Activated B cell treated with CpG ODN at 0.5 μM for 24 hours (primary cell): ENCODE measurements around the gene TMEM242. TPM values are rescaled to one million over a fixed set of nuclear protein-coding genes. Genes with fewer than 3 reads are reported as not detected.

Source experiments
- ATAC-seq: fragments of 200-7000 bp; cut with Tn5 transposase; one replicate; pipeline ENCODE4 v1.10.0; 2021; ENCODE audit warnings: low read depth, mild to moderate bottlenecking, moderate library complexity
- CTCF ChIA-PET: fragments of 350-600 bp; sonication (Branson Sonifier 250); formaldehyde crosslinking; loops from one replicate; lab custom pipeline; 2021; ENCODE audit warnings: antibody characterized with exemption; lab: Charles Lee
- POLR2A ChIA-PET: fragments of 350-600 bp; sonication (Branson Sonifier 250); formaldehyde crosslinking; loops from one replicate; lab custom pipeline; 2021; ENCODE audit warnings: antibody characterized with exemption; lab: Charles Lee
- DNase-seq: peaks from one replicate; pipeline ENCODE4 v3.0.0; 2022
- H3K27ac Mint-ChIP-seq: one replicate; pipeline ENCODE4 v1.8.0; 2020; ENCODE audit warnings: mixed read lengths
- H3K27me3 Mint-ChIP-seq: one replicate; pipeline ENCODE4 v1.8.0; 2021; ENCODE audit warnings: mixed read lengths
- H3K36me3 Mint-ChIP-seq: one replicate; pipeline ENCODE4 v1.8.0; 2021; ENCODE audit warnings: low read depth, mixed read lengths
- H3K4me1 Mint-ChIP-seq: one replicate; pipeline ENCODE4 v1.8.0; 2021; ENCODE audit warnings: mixed read lengths
- H3K4me3 Mint-ChIP-seq: one replicate; pipeline ENCODE4 v1.8.0; 2020; ENCODE audit warnings: mild to moderate bottlenecking, mixed read lengths
- H3K9me3 Mint-ChIP-seq: one replicate; pipeline ENCODE4 v1.8.0; 2020; ENCODE audit warnings: mixed read lengths
- intact Hi-C: fragments of 100-400 bp; cut with micrococcal nuclease; formaldehyde crosslinking; loops from one replicate; pipeline ENCODE4 v1.15.1; 2024
- total RNA-seq: library from RNA; stranded (reverse); gene quantifications from 2 replicates; pipeline ENCODE4 v1.2.3, GENCODE V29; 2022
- TF ChIP-seq, protein P1 (sequence below): fragments of 200-600 bp; IDR thresholded peaks from one replicate; pipeline ENCODE4 v1.8.0; 2022; ENCODE audit warnings: antibody characterized with exemption, mild to moderate bottlenecking

TMEM242 gene
- total RNA-seq, 1 donor from 2014 or later: 17.6 TPM

DNA sequence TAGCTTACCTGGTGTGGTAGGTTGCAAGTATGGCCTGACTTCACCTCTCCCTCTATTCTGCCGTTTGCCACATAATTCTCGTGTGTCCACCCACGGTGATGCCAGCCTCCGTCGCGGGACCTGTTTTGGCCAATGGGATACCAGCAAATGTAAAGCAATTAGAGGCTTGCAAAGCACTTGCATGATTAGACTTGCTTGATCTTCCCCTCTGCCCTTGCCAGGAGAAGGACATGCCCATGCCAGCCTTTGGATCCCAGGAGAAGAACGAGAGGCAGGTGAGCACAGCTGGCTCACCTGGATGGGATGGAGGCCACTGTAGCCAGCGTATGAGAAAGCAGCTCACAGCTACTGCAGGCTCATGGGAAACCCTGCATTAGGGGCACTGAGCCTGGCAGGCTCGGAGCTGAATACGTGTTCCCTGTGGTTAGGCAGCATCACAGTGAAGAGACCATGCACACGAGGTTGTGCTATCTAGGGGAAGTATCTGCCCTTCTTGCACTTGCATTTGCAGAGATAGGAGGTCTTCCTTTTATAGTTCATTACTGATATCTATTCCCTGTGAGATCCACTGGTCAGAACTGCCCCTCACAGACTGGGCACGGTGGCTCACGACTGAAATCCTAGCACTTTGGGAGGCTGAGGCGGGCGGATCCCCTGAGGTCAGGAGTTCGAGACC is 62.4 kb downstream of the TMEM242 start:
- ATAC-seq (no peak), DNase-seq (no peak)
- CTCF ChIA-PET: no interaction called here
- intact Hi-C loops: no loop called here
- POLR2A ChIA-PET: interaction anchor here (0.6 kb wide), 1 partner anchor 570 kb away, joined by 4 read pairs; no protein-coding TSS in a partner anchor
- Mint-ChIP-seq H3K27me3 (peaks cover 12% of the 10 kb centered on the region), H3K36me3 (no peaks in the 10 kb centered on the region), H3K4me1 (no peaks in the 10 kb centered on the region), H3K27ac (no peak overlapping the region), H3K9me3 (no peaks in the 10 kb centered on the region), H3K4me3 (no peak overlapping the region)
- TF ChIP-seq, protein P1, sequence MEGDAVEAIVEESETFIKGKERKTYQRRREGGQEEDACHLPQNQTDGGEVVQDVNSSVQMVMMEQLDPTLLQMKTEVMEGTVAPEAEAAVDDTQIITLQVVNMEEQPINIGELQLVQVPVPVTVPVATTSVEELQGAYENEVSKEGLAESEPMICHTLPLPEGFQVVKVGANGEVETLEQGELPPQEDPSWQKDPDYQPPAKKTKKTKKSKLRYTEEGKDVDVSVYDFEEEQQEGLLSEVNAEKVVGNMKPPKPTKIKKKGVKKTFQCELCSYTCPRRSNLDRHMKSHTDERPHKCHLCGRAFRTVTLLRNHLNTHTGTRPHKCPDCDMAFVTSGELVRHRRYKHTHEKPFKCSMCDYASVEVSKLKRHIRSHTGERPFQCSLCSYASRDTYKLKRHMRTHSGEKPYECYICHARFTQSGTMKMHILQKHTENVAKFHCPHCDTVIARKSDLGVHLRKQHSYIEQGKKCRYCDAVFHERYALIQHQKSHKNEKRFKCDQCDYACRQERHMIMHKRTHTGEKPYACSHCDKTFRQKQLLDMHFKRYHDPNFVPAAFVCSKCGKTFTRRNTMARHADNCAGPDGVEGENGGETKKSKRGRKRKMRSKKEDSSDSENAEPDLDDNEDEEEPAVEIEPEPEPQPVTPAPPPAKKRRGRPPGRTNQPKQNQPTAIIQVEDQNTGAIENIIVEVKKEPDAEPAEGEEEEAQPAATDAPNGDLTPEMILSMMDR: no peak

DNA sequence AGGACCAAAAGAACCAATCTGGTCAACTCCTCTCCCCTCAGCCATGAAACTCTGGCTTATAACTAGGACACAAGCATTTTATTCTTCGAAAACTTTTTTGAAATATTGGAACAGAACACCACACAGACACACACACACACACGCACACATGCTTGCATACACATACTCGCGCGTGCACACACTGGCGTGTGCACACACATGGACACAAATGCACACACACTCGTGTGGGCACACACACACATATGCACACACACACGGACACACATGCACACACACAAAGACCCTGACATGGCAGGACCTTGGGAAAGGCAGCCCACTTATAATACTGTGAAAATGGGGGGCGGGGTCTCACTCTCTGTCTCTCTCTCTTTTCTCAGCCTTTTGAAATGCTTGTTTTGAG is 63.9 kb downstream of the TMEM242 start:
- H3K36me3 Mint-ChIP-seq: no peaks in the 10 kb centered on the region

DNA sequence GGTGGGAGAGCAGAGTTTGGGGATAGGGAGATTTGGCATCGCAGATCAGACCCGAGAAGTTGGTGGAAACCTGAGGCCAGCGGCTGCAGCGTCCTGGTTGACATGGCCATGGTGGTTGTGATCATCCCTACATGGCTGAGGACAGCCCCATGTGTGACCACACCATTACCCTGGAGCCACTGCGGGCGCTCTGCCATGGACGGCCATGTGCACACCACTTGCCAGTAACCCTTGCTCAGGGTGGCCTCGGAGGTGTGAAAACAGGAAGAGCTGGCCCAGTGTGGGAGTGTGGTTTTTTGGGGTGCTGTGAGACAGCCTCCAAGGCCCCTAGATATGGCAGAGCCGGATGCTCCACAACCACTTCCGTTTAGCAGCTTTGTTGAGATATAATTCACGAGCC is 64.4 kb downstream of the TMEM242 start:
- ATAC-seq: no peak
- no peak for DNase-seq
- ChIA-PET POLR2A (no interaction called here), CTCF (no interaction called here)
- TF ChIP-seq, protein P1: no peak
- no peaks in the 10 kb centered on the region for H3K9me3 Mint-ChIP-seq
- no peak overlapping the region for H3K27ac Mint-ChIP-seq
- no peaks in the 10 kb centered on the region for H3K36me3 Mint-ChIP-seq
- H3K27me3 Mint-ChIP-seq: peaks cover 20% of the 10 kb centered on the region
- intact Hi-C loops: no loop called here
- no peaks in the 10 kb centered on the region for H3K4me1 Mint-ChIP-seq
- H3K4me3 Mint-ChIP-seq: no peak overlapping the region

More for the DNA sequence above, 63.9 kb downstream of the TMEM242 start:
- no peaks in the 10 kb centered on the region for H3K4me1 Mint-ChIP-seq
- no peak overlapping the region for H3K27ac Mint-ChIP-seq
- TF ChIP-seq, protein P1: no peak
- H3K9me3 Mint-ChIP-seq: no peaks in the 10 kb centered on the region
- intact Hi-C loops: no loop called here
- no peak for ATAC-seq
- peaks cover 16% of the 10 kb centered on the region for H3K27me3 Mint-ChIP-seq
- DNase-seq: no peak
- CTCF ChIA-PET: no interaction called here
- no peak overlapping the region for H3K4me3 Mint-ChIP-seq
- POLR2A ChIA-PET: no interaction called here

DNA sequence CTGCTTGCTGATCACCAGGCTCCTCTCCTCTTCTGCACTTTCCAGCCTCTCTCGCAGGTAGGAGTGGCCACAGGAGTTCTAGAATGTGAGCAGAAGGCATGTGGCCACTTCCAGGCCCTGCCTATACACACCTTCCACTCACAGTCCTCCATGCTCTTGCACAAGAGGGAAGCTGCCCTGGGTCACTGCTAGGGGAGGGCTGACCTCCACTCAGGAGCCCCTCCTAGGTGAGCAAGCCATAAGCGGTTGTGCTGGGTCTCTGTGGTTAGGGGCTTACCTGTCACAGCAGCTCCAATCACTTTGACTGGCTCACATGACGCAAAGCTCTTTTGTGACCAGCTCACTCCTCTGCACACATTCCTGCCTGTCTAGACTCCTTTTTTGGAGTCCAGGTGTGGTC is 68.2 kb downstream of the TMEM242 start:
- ChIA-PET CTCF (no interaction called here), POLR2A (no interaction called here)
- Mint-ChIP-seq H3K9me3 (no peaks in the 10 kb centered on the region), H3K36me3 (no peaks in the 10 kb centered on the region), H3K27me3 (peaks cover 26% of the 10 kb centered on the region), H3K4me1 (no peaks in the 10 kb centered on the region), H3K4me3 (no peak overlapping the region), H3K27ac (no peak overlapping the region)
- DNase-seq (no peak), ATAC-seq (no peak)
- TF ChIP-seq, protein P1: no peak
- intact Hi-C loops: no loop called here

DNA sequence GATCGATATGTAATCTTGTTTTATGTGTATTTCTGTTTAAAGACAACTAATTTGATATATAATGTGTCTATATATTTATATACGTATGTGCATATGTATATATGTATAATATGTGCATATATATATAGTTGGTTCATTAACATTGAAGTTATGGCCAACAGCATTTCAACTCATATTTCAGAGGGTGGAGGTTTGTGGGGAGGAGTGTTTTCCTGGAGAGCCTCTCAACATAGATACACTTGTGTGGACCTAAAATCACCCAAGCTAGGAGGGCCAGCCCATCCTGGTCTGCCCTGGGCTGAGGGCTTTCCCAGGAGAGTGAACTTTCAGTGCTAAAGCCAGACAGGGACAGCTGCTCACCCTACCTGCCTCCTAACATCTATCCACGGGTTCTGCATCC is 68.8 kb downstream of the TMEM242 start:
- TF ChIP-seq, protein P1: no peak
- H3K27me3 Mint-ChIP-seq: peaks cover 26% of the 10 kb centered on the region
- no peaks in the 10 kb centered on the region for H3K36me3 Mint-ChIP-seq
- ATAC-seq (no peak), DNase-seq (no peak)
- H3K4me3 Mint-ChIP-seq: no peak overlapping the region
- ChIA-PET CTCF (no interaction called here), POLR2A (no interaction called here)
- H3K27ac Mint-ChIP-seq: no peak overlapping the region
- intact Hi-C loops: no loop called here
- no peaks in the 10 kb centered on the region for H3K9me3 Mint-ChIP-seq
- H3K4me1 Mint-ChIP-seq: no peaks in the 10 kb centered on the region
